NCI-H146 treated with DMSO at 0.1 percent for 48 hours (cell line): ENCODE measurements around the gene N4BP2L1.

Experiments
- DNase-seq: peaks from one replicate; lab custom pipeline; 2025; ENCODE audit not compliant: unreplicated experiment; lab: John Stamatoyannopoulos, UW

Gene N4BP2L1

DNA sequence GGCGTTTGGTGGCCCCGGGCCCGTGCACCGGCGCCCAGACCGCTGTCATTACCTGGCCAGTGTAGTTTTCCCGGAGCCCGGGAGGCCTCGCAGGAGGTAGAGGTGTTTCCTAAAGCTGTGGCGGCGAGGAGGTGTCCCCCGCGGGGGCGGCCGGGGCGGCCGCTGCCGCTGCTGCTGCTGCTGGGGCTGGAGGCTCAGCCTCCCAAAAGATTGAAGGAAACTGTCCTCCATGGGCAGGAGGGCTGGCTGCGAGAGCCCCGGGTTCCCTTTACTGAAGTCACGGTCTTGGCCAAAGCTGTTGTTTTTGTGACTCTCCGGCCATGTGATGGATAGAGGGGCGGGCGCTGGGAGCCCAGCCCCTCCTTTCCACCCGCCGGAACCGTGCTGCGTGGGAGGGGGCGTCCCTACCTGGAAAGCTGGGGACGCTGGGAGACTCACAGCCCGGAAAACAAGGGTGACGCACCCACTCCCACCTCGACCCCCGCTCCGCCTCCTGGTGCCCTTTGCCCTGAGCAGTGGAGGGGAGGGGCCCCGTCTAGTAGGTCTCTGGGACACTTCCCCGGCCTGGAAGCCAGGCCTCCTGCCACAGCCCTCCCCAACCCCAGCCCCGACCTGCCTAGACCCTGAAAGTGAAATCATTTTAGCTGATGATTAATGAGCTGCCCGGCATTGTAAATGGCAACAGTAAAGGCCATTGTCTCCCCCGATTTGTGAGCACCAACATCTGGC is at the start of gene N4BP2L1:
Gene N4BP2L1, minus strand, starts transcription at position 279 of the 729 bp plus-strand sequence. Its CDS starts 48 bp downstream, at position 231.
- peak; percentile 21 for DNase-seq

DNA sequence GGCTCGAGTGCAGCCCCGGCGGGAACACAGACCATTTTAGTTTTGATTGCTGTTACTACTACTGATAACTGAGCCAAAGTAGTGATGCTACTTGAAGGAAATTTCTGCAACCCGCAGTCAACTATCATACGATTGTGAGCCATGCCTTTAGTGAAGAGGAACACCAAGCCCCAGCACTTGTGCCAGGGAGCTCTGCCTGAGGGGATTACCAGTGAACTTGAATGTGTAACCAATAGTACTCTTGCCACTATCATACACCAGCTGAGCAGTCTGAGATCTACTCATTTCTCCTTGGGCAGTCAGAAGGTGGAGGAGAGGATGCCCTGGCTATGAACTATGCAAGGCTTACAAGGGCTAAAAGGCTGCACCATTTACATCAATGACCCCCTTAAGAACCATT is 49.0 kb upstream of the N4BP2L1 start:
- no peak for DNase-seq

DNA sequence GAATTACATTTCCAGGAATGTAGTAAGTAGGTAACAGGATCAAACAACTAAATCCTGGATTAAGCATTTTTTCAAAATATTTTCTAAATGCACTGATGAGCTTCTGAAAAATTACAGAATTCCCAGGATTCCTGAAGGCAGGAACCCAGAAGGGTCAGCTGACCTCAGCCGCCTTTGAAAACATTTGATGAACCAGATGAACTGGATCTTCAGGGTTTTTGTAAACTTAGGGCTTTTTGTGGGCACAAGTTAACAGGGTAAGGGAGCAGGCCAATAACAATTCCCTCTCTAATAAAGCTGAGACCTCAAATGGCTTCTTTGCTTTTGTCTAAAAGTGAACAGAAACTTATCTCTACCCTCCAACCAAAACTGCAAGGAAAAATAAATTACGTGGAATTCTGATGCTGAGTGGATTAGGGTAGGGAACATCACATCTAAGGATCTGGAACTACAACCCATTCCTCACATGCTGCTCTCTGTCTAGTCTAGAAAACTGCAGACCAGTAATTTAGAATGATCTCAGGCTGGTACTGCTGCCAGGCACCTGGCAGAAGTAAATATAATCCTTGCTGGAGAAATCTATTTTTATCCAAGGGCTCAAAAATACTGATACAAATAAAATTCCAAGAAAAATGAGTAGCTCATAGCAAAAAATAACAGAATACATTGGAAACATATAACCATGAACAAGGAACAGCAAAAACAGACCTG is 48.2 kb upstream of the N4BP2L1 start:
- DNase-seq = no peak

- DNase-seq = no peak
Observed at GRCh38 chr13:32474999-32475792, 47.3 kb upstream of the N4BP2L1 start.

DNA sequence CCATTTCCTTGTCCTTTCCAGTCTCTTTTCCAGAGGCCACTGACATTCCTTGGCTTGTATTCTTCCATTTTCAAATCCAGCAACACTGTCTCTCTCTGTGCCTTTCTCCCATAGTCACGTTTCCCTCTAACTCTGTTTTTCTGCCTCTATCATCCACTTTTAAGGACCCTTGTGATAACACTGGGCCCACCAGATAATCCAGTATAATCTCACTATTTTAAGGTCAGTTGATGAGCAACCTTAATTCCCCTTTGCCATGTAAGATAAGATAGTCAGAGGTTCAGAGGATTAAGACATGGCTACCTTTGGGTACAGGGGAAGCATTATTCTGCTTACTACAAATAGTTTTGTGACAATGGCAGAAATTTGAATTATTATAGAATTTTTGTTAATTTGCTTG is 45.7 kb upstream of the N4BP2L1 start:
- no peak for DNase-seq

GRCh38 chr13:32472194-32472621 is 44.3 kb upstream of the N4BP2L1 start:
- no peak for DNase-seq

GRCh38 chr13:32471187-32471922 is 43.4 kb upstream of the N4BP2L1 start:
- DNase-seq = no peak

DNA sequence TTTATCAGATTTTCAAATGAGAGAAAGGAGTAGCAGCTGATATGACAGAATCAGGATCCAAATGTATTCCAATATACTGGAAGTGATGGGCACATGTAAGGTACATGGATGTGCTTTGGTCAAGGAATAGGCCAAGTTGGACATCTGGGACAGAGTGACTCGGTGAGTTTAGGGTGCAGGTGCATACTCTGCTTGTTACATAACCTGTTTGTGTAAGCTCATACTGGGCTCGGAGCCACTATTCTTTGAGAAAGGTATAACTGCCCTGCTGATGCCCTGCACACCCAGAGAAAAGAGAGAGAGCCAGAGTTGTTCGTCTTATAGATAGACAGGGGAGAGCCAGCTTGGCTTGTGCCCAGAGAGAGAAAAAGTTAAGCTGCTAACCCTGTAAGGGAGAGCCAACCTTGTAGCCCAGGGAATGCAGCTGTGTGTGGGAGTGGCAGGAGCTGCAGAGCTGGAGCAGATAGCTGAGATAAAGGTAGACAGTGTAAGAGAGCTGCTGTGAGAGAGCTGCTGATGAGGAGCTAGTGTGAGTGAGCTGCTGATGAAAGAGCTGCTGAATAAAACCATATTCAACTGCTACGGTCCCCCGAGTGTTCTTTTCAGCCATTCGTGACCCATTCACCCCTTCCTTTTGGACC is 40.7 kb upstream of the N4BP2L1 start:
- no peak for DNase-seq

DNA sequence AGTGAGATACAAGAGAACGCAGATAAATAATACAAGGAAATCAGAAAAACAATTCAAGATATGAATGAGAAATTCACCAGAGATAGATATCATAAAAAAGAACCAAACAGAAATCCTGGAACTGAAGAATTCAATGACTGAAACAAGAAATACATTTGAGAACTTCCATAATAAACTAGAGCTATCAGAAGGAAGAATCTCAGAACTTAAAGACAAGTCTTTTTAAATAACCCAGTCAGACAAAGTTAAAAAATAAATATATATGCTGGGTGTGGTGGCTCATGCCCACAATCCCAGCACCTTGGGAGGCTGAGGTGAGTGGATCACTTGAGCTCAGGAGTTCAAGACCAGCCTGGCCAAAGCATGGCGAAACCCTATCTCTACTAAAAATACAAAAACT is 28.7 kb upstream of the N4BP2L1 start:
- no peak for DNase-seq

- DNase-seq = no peak
Observed at GRCh38 chr13:32455594-32455903, 27.6 kb upstream of the N4BP2L1 start.

- DNase-seq = no peak
Observed at GRCh38 chr13:32454886-32455593, 27.1 kb upstream of the N4BP2L1 start.

DNA sequence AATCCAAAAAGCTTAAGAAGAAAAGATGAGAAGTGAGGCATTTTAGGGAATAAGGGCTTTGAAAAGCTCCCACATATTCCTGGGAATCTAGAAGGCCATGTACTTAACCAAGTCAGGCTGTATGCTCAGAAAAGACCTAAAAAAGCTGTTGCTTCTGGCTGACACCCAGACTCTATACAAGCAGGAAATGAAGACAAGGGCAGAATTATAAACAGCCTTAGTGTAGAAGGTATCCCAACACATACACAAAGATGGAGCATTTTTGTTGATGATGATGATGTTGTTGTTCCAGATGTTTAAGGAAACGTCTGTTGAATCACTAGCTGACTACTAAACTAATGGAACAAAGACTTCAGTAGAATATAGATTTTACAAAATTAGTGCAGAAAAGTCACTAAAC is 26.1 kb upstream of the N4BP2L1 start:
- DNase-seq = no peak

DNA sequence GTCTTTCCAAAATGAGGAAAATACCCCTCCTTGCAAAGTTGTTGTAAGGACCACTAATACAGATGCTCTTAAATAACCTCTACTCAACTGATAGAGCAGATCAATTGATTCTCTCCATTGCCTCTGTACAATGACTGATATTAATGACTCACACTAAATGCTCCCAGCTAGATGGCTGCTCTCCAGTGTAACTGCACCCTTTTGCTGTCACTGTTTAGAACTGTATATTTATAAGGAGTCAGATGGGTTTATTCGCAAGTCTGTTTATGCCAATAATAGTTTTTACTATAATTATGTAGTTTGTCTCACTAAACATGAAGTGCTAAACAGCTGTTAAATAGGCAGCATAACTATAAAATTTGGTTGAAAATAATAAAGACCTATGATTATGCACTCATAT is 21.0 kb upstream of the N4BP2L1 start:
- no peak for DNase-seq

DNA sequence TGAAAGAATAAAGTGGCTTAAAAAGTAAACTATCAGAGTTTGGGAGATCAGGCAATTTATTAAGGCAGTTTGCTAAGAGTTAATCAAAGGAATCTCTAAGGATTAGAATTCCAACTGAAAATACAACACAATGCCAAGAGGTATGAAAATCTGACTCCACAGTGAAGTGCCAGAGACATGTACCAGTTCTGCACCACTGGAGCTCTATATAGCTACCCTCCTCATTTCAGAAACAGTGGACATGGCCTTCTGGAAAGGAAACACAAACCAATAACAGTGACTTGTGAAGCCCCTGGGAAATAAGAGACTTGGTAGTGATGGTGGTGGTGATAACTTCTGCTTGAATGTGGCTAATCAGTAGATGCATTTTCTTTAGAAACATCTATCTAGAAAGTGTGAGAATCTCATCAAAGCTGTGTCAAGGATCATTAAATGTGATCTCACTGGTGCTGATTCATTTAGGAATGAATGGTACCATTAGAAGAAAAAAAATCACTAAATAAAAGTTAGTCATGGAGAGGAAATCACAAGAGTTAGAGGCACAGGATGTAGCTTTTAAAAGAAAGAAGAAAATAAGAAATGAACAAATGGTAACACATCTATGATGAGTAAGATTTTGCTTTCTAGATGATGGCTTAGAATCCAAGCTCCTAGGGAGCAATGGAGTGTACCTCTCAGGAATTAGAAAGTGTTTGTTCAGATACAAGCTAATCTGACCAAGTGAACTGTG is 20.1 kb upstream of the N4BP2L1 start:
- no peak for DNase-seq

GRCh38 chr13:32446773-32447465 is 19.0 kb upstream of the N4BP2L1 start:
- no peak for DNase-seq

- DNase-seq = no peak
Observed at GRCh38 chr13:32446220-32446619, 18.3 kb upstream of the N4BP2L1 start.

DNA sequence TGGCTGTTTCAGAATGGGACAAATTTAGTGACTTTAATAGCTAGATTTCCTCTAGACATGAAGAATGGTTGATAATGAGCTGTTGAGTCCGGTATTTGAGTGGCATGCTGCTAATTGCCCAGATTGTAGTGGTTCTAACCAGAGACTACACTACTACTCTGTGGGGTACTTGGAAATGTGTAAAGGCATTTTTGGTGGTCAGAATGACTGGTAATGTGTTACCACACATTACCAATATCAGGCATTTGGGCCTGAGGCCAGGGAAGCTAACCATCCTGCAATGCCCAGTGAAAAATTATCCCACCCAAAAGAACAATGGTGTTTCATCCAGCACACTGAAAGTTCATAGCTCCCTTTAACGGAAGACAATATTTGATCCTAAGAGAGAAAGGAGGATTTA is 17.5 kb upstream of the N4BP2L1 start:
- no peak for DNase-seq

DNA sequence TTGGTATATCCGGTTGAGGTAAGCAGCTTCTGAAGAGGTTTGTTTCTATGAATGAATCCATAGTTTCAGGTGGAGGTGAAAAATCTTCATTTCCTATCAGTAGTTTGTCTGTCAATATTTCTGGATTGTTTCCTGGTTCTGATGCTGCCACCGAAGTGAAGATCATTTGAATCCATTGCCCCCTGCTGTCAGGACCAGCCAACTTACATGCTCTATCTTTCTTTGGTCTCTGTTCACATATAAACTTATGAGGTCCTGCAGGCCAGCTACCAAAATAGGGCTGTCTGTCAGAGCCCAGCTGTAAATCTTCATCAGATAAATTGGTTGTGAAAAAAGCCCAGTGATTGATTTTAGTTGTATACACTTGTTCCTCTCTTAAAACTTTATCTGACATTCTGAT is 15.2 kb upstream of the N4BP2L1 start:
- DNase-seq = peak; percentile 1

GRCh38 chr13:32438871-32439270 is 10.9 kb upstream of the N4BP2L1 start:
- no peak for DNase-seq
